GM21529 (cell line): Measurements from ENCODE around the gene SLC23A1.
"Not testable (repeated sequence)": the region's sequence is repeated elsewhere in the genome, so short reads cannot be mapped to it uniquely, and the experiment has no call there.

ENCODE experiments used
- ATAC-seq: cut with Tn5 transposase; IDR thresholded peaks from one replicate; pipeline ENCODE4 v1.9.1; 2021; ENCODE audit not compliant: unreplicated experiment

The SLC23A1 gene

DNA sequence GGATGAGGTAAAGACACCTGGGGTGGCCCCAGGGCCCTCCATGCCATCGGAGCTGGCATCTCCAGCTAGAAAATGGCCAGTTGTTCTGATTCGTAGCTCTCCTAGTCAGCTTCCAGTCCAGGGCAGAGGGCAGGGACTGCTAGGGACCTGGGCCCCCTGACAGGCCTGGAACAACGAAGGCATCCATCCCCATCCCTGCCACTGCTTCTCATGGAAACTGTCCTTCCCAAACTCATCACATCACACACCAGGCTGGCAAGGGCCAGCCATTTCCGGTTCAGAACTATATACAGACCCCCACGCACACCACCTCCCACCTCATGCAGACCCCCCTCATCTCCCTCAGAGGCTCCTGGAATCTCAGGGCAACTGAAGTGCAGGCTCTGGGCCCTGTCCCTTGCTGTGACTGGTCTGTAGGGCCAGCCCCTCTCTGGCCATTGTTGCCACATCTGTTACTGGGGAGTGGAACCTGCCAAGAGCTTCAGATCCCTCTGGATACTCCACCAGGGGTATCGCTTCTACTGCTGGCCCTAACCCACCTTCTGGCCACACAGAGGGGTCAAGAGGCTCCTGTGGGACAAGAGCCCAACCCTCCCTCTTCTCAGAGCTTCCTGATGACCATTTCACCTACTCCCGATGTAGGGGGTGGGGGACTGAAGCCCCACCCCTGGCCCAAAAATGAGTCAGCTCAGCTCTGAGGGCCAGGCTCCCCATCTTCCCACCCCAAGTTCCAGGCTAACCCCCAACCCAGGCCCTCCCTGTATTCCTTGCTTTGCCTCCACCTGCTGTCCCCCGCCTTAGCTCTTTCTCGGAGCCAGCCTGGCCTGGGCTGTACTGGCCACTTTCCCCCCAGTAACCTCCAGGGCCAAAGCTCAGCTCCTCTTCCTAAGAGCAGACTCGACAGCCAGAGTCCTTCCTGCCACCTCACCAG lies 7.8 kb upstream of the SLC23A1 start:
- no peak for ATAC-seq

DNA sequence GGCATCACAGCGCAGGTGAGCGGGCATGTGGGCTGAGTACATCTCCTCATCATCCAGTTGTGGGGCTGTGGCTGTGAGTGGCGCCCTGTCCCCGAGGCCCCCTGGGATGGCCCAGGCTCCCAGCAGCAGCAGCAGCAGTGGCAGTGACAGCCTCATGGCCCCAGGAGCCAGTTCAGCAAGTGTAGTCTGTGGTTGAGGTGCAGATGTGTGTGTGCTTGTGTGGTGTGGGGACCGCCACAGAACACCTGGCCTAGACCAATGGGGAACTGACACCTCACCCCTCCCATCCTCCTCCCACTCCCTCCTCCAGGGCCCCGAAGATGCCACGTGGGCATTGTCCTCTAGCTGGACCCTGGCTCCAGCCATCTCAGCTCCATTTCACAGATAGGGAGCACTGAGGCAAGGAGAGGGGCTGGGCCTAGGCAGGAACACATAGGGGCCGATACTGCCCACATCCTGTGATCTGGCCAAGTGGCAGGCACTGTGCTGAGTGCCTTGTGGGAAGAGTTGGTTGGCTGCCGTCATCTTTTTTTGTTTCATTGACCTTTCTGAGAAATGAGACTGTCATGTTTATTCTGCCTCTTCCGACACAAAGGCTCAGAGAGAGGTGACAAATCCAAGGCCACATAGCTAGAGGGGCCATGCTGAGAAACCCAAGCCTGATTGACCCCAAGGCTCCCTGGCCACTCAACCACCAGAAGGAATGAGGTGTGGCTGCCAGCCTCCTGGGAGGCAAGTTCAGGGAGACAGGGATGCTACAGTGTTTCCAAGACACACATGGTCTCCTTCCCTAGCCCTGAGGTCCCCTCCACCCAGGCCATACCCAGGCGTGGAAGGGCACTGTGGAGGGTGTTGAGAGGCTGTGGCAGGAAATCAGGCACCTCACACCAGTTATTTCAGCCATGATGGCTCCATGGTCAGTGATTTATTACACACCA lies 6.9 kb upstream of the SLC23A1 start, which contains the start of gene MZB1:
Gene MZB1, minus strand, starts transcription at position 213 of the 938 bp plus-strand sequence. Its CDS starts 57 bp downstream, at position 156.
- peak; percentile 43 for ATAC-seq

DNA sequence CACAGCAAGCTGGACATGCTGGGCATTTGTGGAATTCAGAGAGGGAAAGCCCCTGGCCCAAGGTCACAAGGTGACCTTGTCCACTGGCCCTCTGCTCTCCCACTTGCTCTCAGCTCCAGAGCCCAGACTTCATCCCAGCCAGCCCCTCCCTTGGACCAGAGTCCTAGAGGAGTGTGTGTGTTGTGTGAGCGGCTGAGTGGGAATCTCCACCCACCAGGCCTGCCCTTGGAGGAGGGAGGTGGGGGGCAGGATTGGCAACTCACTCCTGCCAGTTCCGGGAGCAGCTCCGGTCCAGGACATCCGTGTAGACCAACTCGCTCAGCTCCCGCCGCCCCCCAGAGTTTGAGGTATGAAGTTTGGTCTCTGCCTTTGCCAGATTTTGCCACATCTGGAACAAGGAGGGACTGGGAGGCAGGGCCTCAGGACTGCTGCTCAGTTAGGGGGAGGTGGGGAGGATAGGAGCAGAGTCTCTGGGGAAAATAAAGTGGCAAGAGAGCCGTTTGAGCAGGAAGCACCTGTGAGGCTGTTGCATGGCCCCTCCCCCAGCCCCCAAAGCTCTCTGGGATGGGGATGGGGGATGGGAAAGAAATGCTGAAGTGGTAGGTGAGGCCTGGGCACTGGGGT lies 5.2 kb upstream of the SLC23A1 start:
- ATAC-seq, result no peak

DNA sequence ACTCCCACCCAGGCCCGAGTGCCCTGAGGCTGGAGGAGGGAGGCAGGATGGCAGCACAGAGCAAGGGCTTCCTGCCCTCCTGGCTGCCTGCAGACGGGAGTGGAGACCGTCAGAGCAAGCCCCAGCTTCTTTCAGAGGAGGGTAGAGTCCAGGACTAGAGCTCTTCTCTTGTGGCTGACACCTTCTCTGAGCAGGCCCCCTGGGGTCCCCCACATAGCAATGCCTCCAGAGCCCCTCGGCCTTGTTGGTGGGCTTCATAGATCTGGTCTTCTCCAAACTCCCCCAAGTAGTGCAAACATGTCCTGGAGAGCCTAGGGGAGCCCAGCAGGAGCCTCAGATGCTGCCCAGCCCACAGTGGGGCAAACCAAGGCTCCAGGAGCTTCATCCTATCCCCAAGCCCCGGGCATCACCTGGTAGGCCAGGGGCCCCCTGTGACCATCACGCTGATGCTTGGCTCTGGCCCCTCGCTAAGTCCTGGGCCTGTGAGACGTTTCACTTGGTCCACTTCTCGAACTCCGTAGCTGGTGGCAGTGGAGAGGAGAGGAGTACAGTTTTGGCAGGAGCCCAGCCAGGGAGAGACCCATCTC lies 4.6 kb upstream of the SLC23A1 start:
- ATAC-seq, result no peak

GRCh38 chr5:139386956-139387355 lies 3.9 kb upstream of the SLC23A1 start:
- ATAC-seq, result not testable (repeated sequence)

GRCh38 chr5:139386050-139386438 lies 2.9 kb upstream of the SLC23A1 start:
- no peak for ATAC-seq

DNA sequence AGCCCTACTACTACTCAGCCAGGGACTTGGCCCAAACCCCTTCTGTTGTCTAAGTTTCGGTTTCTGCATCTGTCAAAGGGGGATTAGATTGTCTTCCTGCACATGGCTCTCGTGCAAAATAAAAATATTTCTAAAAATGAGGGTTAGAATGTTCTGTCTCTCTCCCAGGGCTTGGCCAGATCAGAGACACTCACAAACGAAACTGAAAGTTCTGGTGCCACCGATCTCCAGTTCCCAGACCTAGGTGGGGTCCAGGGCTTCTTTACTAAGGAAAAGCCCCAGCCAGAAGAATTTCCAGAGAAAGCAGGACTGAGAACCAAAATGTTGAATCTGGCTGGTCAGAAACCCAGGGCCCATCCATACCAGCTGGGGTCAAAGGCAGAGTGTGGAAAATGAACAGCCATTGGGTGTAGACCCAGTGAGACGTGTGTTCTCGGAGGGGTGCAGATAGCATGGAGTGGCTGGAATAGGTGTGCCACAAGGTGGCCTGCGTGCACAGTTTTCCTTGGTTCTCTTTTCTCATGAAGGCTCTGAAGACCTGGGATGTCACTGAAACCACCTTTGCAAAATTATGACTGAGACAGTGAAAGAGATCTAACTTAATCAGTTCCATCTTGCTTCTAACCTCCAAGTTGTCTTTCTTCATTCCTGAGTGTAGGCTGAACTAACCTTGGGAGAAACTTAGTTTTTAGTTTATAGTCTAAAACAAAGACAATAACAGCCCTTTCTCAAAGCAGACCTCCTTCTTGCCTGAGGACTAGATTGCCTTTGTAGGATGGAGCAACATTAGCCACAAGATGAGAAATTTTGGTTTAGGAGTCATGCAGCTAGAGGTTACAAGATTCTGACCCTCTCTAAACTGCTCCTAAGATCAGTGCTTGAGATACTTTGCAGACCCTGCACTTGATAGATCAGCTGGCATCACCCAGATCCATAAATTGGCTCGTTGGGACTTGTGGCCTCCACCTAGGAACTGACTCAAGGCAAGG lies 2.3 kb upstream of the SLC23A1 start:
- no peak for ATAC-seq

DNA sequence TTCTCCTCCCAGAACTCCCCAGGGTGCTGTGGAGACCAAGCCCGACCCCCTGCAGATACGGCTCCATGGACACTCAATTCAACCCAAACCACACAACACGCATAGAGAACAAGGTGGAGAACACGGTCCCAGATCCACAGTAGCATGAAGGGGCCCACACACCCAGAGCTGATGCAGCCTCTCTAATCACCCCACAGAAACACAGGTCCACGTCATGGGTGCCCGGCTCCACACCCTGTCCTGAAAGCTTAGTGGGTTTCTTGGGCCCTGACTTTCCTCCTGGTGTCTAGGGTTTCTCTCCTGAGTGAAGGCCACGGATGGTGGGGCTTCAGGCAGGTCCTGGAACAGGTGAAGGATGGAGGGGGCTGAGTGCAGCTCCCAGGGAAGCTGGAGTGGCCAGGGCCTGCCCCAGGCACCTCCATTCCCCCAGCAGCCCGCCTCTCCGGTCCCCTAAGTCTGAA lies 1.5 kb upstream of the SLC23A1 start:
- no peak for ATAC-seq

DNA sequence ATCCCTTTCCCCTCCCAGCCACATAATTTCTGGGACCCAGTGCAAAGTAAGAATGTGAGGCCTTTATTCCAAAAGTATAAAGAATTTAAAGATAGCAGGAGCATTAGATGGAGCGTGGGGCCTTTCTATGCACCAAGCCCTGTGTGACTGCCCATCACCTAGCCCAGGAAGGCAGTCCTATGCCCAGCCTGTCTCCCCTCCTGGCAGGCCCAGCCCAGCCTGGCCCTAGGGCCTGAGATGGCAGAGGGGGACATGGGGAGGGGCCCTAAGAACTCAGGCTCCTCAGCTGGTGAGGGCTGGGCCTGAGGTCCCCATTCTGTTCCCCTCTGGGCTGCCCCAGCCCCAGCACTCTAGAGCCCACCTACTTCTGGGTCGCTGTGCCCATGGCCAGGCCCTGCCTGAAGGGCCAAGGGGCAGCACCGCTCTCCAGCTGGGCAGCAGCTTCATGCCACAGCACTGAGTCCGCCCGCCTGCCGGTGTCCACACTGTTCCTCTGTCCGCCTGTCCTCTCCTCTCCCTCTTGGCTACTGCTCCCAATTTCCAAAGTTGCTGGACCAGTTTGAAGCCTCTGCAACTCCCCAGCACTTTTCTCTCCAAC lies 995 bp upstream of the SLC23A1 start:
- ATAC-seq, result no peak

DNA sequence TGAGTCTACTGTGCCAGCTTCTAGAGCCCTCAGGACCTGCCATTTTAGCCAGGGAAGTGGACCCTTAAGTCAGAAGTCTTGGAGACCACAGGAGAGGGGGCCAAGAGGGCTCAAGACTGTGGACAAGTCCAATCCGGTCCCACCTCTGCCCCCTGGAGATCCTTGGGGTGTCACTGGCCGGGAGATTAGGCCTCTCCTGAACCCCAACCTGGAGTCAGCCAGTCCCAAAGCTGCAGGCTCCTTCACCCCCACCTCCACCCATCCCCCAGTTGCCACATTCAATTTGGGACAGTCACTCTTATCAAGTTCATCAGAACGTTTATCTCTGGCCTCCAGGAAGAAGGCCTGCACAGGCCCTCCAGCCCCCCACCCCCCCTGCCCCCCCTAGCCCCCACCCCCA lies 290 bp downstream of the SLC23A1 start:
- ATAC-seq, result no peak

- ATAC-seq, result no peak
Observed at GRCh38 chr5:139381837-139382761, 998 bp downstream of the SLC23A1 start.

DNA sequence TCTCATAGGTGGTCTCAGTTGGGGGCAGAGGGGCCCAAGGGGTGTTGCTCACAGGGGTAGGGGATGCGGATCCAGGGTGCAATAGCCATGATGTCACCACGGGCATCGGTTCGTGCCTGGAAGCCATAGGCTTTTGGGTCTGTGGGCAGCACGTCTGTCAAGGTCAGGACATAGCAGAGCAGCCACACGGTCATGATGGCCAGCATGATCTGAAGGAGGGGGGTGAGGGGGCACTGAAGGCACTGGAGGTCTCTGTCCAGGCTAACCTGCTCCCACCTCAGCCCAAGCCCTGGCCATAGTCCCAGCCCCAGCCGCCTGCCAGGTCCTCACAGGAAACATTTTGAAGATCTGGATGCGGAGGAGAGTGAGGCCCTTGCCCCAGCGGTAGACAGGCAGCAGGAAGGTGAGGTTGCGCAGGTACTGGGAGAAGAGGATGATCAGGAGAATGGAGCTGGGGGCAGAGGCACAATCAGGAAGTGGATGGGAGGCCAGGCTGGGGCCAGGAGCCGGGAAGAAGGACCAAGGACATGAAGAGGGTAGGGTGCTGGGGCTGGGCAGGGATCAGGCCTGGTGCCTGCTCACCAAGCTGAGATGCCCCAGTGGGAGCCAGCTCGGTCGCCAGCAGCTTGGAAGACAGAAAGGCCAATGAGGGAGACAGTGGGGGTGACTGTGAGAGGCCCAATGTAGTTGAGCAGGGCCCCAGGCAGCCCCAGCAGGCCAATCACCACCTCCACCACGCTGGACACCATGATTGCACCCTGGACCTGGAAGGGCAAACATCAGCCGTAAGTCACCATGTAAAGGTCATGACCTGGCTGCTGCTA lies 3.3 kb downstream of the SLC23A1 start:
- ATAC-seq, result no peak

DNA sequence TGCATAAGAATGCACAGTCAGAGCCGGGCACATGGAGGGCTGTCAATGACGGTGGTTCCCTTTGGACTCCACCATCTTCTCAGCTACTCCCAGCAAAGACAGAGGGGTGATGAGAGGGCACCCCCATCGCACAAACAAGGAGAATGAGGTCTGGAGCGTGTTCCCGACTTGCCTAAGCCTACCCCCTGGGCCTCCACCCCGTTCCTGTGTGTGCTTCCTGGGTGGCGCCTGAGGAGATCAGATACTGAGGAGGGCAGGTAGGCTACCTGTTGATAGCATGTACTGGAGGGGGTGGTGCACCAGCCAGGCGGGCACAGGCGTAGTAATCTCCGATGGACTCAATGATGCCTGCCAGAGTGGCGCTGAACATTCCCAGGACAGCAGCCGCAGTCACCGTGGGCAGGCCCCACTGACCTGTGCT lies 4.1 kb downstream of the SLC23A1 start:
- no peak for ATAC-seq

DNA sequence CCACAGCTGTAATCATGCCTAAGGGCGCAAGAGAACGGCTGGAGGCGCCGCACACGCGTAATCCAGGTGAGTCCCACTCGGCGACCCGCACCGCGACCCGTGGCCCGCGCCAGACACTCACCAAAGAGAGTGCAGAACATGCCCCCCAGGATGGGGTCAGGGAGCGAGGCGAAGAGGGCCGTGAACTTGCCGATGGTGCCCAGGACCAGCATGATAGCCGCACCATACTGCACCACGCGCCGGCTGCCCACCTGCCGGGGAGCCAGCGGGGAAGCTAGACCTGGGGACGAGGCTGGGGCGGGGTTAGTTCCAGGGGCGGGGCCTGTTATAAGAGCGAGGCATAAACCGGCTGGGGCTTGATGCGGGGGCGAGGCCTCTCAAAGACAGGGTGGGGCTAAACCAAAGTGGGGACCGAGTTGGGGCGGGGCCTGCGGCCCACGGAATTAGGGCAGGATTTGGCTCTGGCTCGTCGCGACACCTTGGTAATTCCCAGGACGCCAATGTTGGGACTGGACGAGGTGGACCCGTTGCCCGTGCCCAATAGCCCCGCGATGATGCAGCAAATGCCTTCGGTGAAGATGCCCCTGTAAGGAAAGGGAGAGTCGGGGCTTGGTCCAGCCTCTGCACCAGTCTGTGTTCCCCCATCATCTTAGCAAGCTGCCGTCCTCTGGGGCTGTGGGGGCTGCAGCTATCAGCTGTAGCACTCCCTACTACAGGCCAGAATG lies 4.8 kb downstream of the SLC23A1 start:
- no peak for ATAC-seq

- no peak for ATAC-seq
Observed at GRCh38 chr5:139377226-139377625, 5.9 kb downstream of the SLC23A1 start.

- ATAC-seq, result no peak
Observed at GRCh38 chr5:139376364-139376763, 6.7 kb downstream of the SLC23A1 start.
